Measurements from ENCODE around the gene SLC6A17. TPM values are rescaled to one million over a fixed set of nuclear protein-coding genes. Genes with fewer than 3 reads are reported as not detected.

SLC6A17 gene
- total RNA-seq, 1 experiment from 2014 or later = 0.17 TPM

DNA sequence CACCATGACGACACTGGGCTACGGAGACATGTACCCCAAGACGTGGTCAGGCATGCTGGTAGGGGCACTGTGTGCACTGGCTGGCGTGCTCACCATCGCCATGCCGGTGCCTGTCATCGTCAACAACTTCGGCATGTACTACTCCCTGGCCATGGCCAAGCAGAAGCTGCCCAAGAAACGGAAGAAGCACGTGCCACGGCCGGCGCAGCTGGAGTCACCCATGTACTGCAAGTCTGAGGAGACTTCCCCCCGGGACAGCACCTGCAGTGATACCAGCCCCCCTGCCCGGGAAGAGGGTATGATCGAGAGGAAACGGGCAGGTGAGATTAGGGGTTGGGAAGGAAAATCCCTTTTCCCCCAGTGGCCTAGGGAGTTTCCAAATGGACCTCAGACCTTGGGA is 73.3 kb downstream of the SLC6A17 start:
- TF ChIP-seq, protein P1, sequence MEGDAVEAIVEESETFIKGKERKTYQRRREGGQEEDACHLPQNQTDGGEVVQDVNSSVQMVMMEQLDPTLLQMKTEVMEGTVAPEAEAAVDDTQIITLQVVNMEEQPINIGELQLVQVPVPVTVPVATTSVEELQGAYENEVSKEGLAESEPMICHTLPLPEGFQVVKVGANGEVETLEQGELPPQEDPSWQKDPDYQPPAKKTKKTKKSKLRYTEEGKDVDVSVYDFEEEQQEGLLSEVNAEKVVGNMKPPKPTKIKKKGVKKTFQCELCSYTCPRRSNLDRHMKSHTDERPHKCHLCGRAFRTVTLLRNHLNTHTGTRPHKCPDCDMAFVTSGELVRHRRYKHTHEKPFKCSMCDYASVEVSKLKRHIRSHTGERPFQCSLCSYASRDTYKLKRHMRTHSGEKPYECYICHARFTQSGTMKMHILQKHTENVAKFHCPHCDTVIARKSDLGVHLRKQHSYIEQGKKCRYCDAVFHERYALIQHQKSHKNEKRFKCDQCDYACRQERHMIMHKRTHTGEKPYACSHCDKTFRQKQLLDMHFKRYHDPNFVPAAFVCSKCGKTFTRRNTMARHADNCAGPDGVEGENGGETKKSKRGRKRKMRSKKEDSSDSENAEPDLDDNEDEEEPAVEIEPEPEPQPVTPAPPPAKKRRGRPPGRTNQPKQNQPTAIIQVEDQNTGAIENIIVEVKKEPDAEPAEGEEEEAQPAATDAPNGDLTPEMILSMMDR (conservative IDR thresholded peaks at IDR 0.05) = no peak
- H3K27ac Mint-ChIP-seq = peak overlapping the region in 1 of 3 experiments; percentile 67; a peak in 1 of 7 replicates
- H3K4me2 ChIP-seq (ENCODE audit: insufficient read depth, insufficient read length, low read length) = no peak overlapping the region
- H3K9ac ChIP-seq (ENCODE audit: extremely low read depth, insufficient read length, low read length) = no peak overlapping the region
- no peak overlapping the region for H3K18ac ChIP-seq (ENCODE audit: insufficient read length, low read depth, low read length)
- no peak overlapping the region for H3T11ph ChIP-seq (ENCODE audit: low read length)
- H4K91ac ChIP-seq (ENCODE audit: insufficient read length, low read depth, low read length) = no peak overlapping the region
- no peak overlapping the region for H4K8ac ChIP-seq (replicated peaks; ENCODE audit: insufficient read length, low read depth, low read length)
- no peak overlapping the region for H2BK20ac ChIP-seq (ENCODE audit: low read depth, low read length, poor library complexity, severe bottlenecking)
- no peaks in the 10 kb centered on the region; a peak in 1 of 5 replicates for H3K9me3 Mint-ChIP-seq
- no peaks in the 10 kb centered on the region for H3K79me2 ChIP-seq (ENCODE audit: insufficient read depth, low read length)
- no peak overlapping the region for H3K27ac ChIP-seq (ENCODE audit: insufficient read length, low read depth, low read length)
- H2AK5ac ChIP-seq (ENCODE audit: insufficient read length, low read length) = no peak overlapping the region
- no peak overlapping the region for H2BK5ac ChIP-seq (ENCODE audit: insufficient read length, low read length)
- no peak overlapping the region for H2AFZ ChIP-seq (ENCODE audit: low read length)
- H4K5ac ChIP-seq (ENCODE audit: insufficient read length, low read depth, low read length) = no peak overlapping the region
- H3K14ac ChIP-seq (ENCODE audit: insufficient read depth, low read length) = no peak overlapping the region
- peaks cover 0 to 16% (median 14%) of the 10 kb centered on the region in 3 experiments; a peak in 5 of 7 replicates for H3K36me3 Mint-ChIP-seq (ENCODE audit: insufficient read depth in 1 of 3, low read depth in 3 of 3)
- no peak overlapping the region for H3K56ac ChIP-seq (ENCODE audit: insufficient read length, low read depth, low read length)
- no CpG with 5 or more reads among the region's 17 CpGs for WGBS (ENCODE audit: extremely low coverage, insufficient read length, low lambda C conversion rate)
- H2BK120ac ChIP-seq (ENCODE audit: low read depth, low read length, poor library complexity, severe bottlenecking) = no peak overlapping the region
- H3K4me1 ChIP-seq (ENCODE audit: insufficient read depth, low read length) = no peaks in the 10 kb centered on the region
- no peaks in the 10 kb centered on the region for H3K79me1 ChIP-seq (ENCODE audit: insufficient read depth, low read depth, low read length, poor library complexity, severe bottlenecking)
- no peak overlapping the region for H3K4ac ChIP-seq (ENCODE audit: low read depth, low read length)
- H3K4me3 Mint-ChIP-seq = no peak overlapping the region
- no peak overlapping the region for H2BK15ac ChIP-seq (ENCODE audit: low read depth, low read length)
- H3K9me3 ChIP-seq (ENCODE audit: control insufficient read depth, low read depth, low read length) = no peaks in the 10 kb centered on the region
- no peaks in the 10 kb centered on the region for H3K23me2 ChIP-seq (ENCODE audit: insufficient read length, low read depth, low read length, poor library complexity, severe bottlenecking)
- peaks cover 19 to 30% of the 10 kb centered on the region in 2 experiments for H3K4me1 Mint-ChIP-seq
- no peak overlapping the region for H2BK12ac ChIP-seq (ENCODE audit: insufficient read length, low read depth, low read length)
- DNase-seq = no peak
- H3K27me3 Mint-ChIP-seq (ENCODE audit: low read depth) = no peaks in the 10 kb centered on the region
- no peaks in the 10 kb centered on the region for H4K20me1 ChIP-seq (ENCODE audit: control insufficient read depth, insufficient read depth, insufficient read length)
- no peak overlapping the region for H3K23ac ChIP-seq (ENCODE audit: insufficient read length, low read depth, low read length)
- no peaks in the 10 kb centered on the region for H3K27me3 ChIP-seq (ENCODE audit: insufficient read depth, low read length)

Data from H9 (cell line).